DND-41 (cell line): ENCODE measurements around the gene DNAH14.
A peak's percentile ranks its signal among the peaks of the same experiment; 100 is the strongest.
"Not testable (repeated sequence)": the region's sequence is repeated elsewhere in the genome, so short reads cannot be mapped to it uniquely, and the experiment has no call there.

Experiments
- EZH2 ChIP-seq: IDR thresholded peaks from 3 replicates; pipeline ENCODE4 v1.6.1; 2012; ENCODE audit warnings: borderline replicate concordance, low read depth, mild to moderate bottlenecking, moderate library complexity, low read length, inconsistent platforms; ENCODE audit not compliant: severe bottlenecking
- TF ChIP-seq, protein P1 (sequence below): IDR thresholded peaks from 2 replicates; pipeline ENCODE4 v1.5.1; 2012; ENCODE audit warnings: borderline replicate concordance, low read length, moderate library complexity, mild to moderate bottlenecking; ENCODE audit not compliant: poor library complexity, severe bottlenecking; ENCODE audit errors: extremely low read depth

- TF ChIP-seq, protein P1, sequence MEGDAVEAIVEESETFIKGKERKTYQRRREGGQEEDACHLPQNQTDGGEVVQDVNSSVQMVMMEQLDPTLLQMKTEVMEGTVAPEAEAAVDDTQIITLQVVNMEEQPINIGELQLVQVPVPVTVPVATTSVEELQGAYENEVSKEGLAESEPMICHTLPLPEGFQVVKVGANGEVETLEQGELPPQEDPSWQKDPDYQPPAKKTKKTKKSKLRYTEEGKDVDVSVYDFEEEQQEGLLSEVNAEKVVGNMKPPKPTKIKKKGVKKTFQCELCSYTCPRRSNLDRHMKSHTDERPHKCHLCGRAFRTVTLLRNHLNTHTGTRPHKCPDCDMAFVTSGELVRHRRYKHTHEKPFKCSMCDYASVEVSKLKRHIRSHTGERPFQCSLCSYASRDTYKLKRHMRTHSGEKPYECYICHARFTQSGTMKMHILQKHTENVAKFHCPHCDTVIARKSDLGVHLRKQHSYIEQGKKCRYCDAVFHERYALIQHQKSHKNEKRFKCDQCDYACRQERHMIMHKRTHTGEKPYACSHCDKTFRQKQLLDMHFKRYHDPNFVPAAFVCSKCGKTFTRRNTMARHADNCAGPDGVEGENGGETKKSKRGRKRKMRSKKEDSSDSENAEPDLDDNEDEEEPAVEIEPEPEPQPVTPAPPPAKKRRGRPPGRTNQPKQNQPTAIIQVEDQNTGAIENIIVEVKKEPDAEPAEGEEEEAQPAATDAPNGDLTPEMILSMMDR: peak; percentile 18
- TF ChIP-seq EZH2: not testable (repeated sequence)
These were observed 16.3 kb downstream of the DNAH14 start for GRCh38 chr1:224945651-224946348.
